ENCODE measurements around the gene USP33. TPM values are rescaled to one million over a fixed set of nuclear protein-coding genes. Genes with fewer than 3 reads are reported as not detected.

The USP33 gene
- total and polyA plus RNA-seq, 2 of the 13 experiments (the other 11 are each of a cell fraction or from before 2014, with no cell fraction given): 32.0 to 49.1 TPM

GRCh38 chr1:77668924-77669449 lies 90.7 kb downstream of the USP33 start:
- Histone ChIP-seq H3K4me3 (replicated peaks in 1 of 3; ENCODE audit: insufficient read depth in 1 of 3, low read depth in 2 of 3, low read length in 3 of 3) (no peak overlapping the region), H3K27me3 (ENCODE audit: control insufficient read depth in 1 of 2, insufficient read depth in 2 of 2, low read length in 2 of 2) (no peaks in the 10 kb centered on the region), H4K20me1 (ENCODE audit: insufficient read depth, low read length) (peaks cover 40% of the 10 kb centered on the region), H3K4me2 (ENCODE audit: low read depth, low read length) (no peak overlapping the region), H3K9me3 (ENCODE audit: low read length) (no peaks in the 10 kb centered on the region), H3K27ac (ENCODE audit: extremely low read length, insufficient read depth, low read length) (no peak overlapping the region), H3K4me1 (ENCODE audit: insufficient read depth, low read length) (peaks cover 29% of the 10 kb centered on the region), H3K79me2 (ENCODE audit: insufficient read depth, low read length) (peaks cover 98% of the 10 kb centered on the region), H3K9ac (ENCODE audit: insufficient read depth, low read depth, low read length) (no peak overlapping the region), H3K36me3 (replicated peaks in 1 of 2; ENCODE audit: control insufficient read depth in 1 of 2, insufficient read depth in 2 of 2, low read length in 2 of 2) (no peaks in the 10 kb centered on the region), H2AFZ (ENCODE audit: low read length) (no peak overlapping the region)
- ChIA-PET CTCF (ENCODE audit: low intra/inter-chr PET ratio, low total read pairs) (no interaction called here), POLR2A (no interaction called here)
- WGBS (ENCODE audit: low lambda C conversion rate): 93% methylated on average over 1 of the region's 1 CpG
- DNase-seq (ENCODE audit: low spot score) (no peak), FAIRE-seq (no peak), ATAC-seq (no peak)
- in situ Hi-C loops (cut with HindIII; ENCODE audit: extremely low pct_ligation_motif_present, low pct_unique_long_range_greater_than_20kb) (no loop called here), intact Hi-C loops (cut with micrococcal nuclease; ENCODE audit: unreplicated experiment) (no loop called here)
- TF ChIP-seq ZMAT3 (CRISPR knock-in tag; conservative IDR thresholded peaks at IDR 0.05): no peak
- no peak for TF ChIP-seq ZNF646 (CRISPR knock-in tag; IDR thresholded peaks at IDR 0.05)
- no peak for TF ChIP-seq SRY (CRISPR knock-in tag; IDR thresholded peaks at IDR 0.05)
- no peak for TF ChIP-seq RERE (CRISPR knock-in tag; IDR thresholded peaks at IDR 0.05; ENCODE audit: low read depth)
- no peak for TF ChIP-seq CC2D1A (CRISPR knock-in tag; IDR thresholded peaks at IDR 0.05)
- no peak for TF ChIP-seq XRCC5 (optimal IDR thresholded peaks at IDR 0.05; ENCODE audit: low read length)
- no TSS peak for BruUV-seq (replicated peaks)
